OCI-LY7 (cell line): Measurements from ENCODE around the gene MAVS.

Experiments used
- CTCF ChIP-seq: fragments of 200-600 bp; sonication (generic); conservative IDR thresholded peaks from 2 replicates; pipeline ENCODE4 v1.5.1; 2014; ENCODE audit warnings: mild to moderate bottlenecking, antibody characterized with exemption, low read length, moderate library complexity, mixed read lengths
- EZH2phosphoT487 ChIP-seq: fragments of 200-600 bp; sonication (generic); IDR thresholded peaks from 2 replicates; pipeline ENCODE4 v1.6.1; 2018; ENCODE audit warnings: low read depth, borderline replicate concordance, mild to moderate bottlenecking, mixed run types, antibody characterized with exemption, low read length, moderate library complexity, mixed read lengths

GRCh38 chr20:3896302-3896701, 49.7 kb downstream of the MAVS start:
- TF ChIP-seq CTCF (no peak), EZH2phosphoT487 (no peak)
